Mammary epithelial cell (primary cell): ENCODE measurements around the gene GHRH.

Experiments
- EZH2 ChIP-seq: IDR thresholded peaks from 2 replicates; pipeline ENCODE4 v1.6.1; 2012; ENCODE audit warnings: low read length, inconsistent platforms, borderline replicate concordance
- TF ChIP-seq, protein P1 (sequence below), 2 donors: IDR thresholded peaks in 1 of 2; conservative IDR thresholded peaks in 1 of 2; 2 replicates each; pipeline ENCODE4 v1.5.1; 2011 to 2012; ENCODE audit warnings: inconsistent platforms in 2 of 2, low read length in 2 of 2, mild to moderate bottlenecking in 2 of 2, control low read depth in 1 of 2, low read depth in 1 of 2; ENCODE audit not compliant: insufficient read depth in 1 of 2; ENCODE audit errors: extremely low read depth in 1 of 2

GRCh38 chr20:37223053-37223452 lies 38.6 kb downstream of the GHRH start:
- TF ChIP-seq, protein P1, sequence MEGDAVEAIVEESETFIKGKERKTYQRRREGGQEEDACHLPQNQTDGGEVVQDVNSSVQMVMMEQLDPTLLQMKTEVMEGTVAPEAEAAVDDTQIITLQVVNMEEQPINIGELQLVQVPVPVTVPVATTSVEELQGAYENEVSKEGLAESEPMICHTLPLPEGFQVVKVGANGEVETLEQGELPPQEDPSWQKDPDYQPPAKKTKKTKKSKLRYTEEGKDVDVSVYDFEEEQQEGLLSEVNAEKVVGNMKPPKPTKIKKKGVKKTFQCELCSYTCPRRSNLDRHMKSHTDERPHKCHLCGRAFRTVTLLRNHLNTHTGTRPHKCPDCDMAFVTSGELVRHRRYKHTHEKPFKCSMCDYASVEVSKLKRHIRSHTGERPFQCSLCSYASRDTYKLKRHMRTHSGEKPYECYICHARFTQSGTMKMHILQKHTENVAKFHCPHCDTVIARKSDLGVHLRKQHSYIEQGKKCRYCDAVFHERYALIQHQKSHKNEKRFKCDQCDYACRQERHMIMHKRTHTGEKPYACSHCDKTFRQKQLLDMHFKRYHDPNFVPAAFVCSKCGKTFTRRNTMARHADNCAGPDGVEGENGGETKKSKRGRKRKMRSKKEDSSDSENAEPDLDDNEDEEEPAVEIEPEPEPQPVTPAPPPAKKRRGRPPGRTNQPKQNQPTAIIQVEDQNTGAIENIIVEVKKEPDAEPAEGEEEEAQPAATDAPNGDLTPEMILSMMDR (conservative IDR thresholded peaks at IDR 0.05 in 1 of 2, IDR thresholded peaks at IDR 0.05 in 1 of 2; ENCODE audit: extremely low read depth in 1 of 2, insufficient read depth in 1 of 2, low read depth in 1 of 2, low read length in 2 of 2), result no peak
- no peak for TF ChIP-seq EZH2
